GM19397 (cell line): ENCODE data around the gene SH3RF1.
"Not testable (repeated sequence)": the region's sequence is repeated elsewhere in the genome, so short reads cannot be mapped to it uniquely, and the experiment has no call there.

ENCODE experiments used
- ATAC-seq: cut with Tn5 transposase; IDR thresholded peaks from one replicate; pipeline ENCODE4 v1.9.1; 2021; ENCODE audit warnings: mild to moderate bottlenecking, moderate library complexity; ENCODE audit not compliant: unreplicated experiment

Gene SH3RF1

GRCh38 chr4:169277838-169278237 is 7.1 kb upstream of the SH3RF1 start:
- ATAC-seq = not testable (repeated sequence)

- no peak for ATAC-seq
These were observed 4.4 kb upstream of the SH3RF1 start for GRCh38 chr4:169275180-169275579.

DNA sequence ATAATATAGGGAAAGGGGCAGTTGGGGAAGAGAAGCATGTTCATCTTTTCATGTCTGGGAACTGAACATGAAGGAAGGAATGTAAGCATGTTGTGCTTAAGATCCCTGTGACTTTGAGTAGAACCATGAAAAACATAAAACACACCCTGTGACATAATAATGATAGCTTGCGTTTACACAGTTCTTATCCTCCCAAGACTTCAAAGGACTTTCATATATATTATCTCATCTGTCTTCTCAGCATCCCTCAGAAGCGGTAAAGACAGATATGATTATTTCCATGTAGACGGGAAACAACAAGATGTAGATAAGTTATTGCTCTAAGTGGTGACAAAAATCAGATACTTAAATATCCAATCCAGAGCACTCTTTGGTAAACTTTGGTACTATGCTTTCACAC is 3.3 kb upstream of the SH3RF1 start:
- no peak for ATAC-seq

DNA sequence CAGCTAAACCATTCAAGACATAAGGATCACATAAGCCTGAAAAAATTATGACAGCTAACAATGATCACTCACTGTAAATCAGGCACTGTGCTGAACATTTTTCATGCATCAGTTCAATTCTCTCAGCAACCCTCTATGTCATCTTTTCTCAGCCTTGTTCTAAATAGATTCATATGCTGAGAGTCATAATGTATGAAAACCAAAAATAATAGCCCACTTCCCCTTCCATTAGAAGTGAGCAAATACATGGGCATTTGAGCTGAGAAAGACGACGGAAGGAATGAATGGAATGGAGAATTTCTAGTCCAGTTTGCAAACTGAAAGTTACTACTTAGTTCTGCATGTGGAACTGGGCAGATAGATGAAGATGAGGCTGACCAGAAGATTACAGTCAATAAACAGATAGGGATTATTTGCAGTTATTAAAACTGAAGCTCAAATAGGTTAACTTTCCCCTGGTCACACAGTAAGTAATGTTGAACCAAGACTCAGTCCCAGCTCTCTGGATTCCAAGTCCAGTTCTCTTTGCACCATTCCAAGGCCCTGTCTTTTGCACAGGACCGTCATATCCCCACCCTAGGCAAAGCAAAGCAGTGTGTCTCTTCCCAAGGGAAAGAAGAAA is 1.6 kb upstream of the SH3RF1 start:
- ATAC-seq = no peak

- ATAC-seq = no peak
These were observed 894 bp upstream of the SH3RF1 start for GRCh38 chr4:169271692-169272007.

- ATAC-seq = peak; percentile 49
These were observed 593 bp downstream of the SH3RF1 start for GRCh38 chr4:169269916-169270809.

GRCh38 chr4:169268951-169269760 is 1.6 kb downstream of the SH3RF1 start:
- ATAC-seq = no peak

DNA sequence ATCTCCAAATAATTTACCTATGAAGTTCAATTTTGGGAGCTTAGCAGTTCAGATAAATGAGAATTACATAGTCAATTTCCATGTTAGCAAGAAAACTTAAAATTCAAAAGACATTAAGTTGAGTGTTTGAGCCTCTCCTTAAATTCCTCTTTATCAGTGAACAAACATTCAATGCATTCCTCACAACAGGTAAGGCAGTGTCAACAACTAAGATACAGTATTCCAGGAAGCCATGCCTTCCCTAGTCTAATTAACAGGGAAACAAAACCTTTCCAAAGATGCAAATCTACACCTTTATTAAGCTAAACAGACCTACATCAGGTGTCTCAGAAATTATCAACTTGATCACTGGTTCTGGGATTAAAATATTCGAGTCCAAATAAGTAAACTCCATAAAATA is 3.7 kb downstream of the SH3RF1 start:
- ATAC-seq = no peak

GRCh38 chr4:169266661-169267060 is 4.1 kb downstream of the SH3RF1 start:
- ATAC-seq = no peak

DNA sequence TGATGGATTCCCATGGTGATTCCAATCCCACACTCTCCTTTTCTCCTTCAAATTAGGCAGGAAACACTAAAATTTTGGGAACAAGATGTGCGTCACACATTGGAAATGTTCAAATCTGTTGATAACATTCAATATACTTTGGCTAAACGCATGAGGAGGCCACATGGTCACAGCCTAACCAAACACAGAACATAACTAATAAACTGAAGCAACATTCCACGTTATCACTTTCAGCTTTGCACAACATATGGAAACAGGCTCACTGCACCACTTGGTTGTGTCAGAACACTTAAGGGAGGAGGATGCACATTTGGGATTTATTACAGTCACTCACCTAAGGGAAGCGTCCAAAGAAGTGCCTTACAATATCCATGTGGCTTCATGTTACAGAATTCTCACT is 4.7 kb downstream of the SH3RF1 start:
- ATAC-seq = no peak

DNA sequence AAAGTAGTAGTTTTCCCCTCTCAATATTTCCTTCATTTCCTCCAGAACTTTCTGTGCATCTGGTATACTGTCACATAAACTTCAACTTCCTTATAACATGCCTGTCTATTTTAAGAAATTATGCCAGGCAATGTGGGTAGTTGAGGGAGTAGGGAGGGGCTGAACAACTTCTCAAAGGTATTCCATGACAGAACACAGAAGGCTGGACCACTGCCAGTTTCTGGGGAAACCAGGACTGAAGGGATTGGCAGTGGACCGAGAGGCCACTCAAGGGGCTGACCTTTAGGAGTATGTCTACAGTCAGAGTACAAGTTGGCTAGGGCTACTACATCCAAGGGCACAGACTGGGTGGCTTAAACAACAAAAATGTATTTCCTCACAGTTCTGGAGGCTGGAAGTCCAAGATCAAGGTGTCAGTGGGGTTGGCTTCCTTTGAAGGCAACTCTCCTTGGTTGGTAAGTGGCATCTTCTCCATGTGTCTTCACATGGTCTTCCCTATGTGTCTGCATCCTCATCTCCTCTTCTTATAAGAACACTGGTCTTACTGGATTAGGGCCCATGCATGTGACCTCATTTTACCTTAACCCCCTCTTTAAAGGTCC is 6.9 kb downstream of the SH3RF1 start:
- no peak for ATAC-seq

DNA sequence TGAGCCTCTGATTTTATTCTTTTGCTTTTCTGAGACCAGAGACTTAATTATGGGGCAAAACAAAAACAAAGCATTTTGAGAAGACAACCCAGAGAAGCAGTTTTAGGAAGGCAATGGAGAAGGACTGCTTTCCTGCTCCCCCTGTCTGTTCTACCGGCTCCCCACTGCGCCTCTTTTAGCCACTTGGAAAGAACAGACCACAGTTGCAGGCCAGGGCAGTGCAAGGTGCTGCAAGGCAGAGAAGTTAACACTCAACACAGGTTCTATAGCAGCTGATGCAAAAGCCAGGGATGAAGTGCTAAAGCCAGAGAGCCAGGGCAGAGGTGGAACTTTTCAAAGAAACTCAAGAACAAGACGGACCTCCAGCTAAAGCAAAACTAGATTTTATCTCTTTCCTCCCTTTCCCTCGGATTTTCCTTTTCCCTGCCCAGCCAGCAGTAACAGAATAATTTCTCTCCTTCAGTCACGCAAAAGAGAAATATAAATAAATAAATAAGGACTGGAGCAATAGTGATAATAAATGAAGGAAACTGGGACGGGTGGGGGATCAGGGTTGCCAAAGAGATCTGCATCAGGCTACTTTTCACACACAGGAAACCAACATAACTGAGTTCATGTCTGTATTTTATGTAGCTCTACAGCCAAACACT is 10.4 kb downstream of the SH3RF1 start:
- no peak for ATAC-seq

GRCh38 chr4:169259271-169259670 is 11.5 kb downstream of the SH3RF1 start:
- no peak for ATAC-seq

GRCh38 chr4:169258141-169258540 is 12.6 kb downstream of the SH3RF1 start:
- no peak for ATAC-seq

DNA sequence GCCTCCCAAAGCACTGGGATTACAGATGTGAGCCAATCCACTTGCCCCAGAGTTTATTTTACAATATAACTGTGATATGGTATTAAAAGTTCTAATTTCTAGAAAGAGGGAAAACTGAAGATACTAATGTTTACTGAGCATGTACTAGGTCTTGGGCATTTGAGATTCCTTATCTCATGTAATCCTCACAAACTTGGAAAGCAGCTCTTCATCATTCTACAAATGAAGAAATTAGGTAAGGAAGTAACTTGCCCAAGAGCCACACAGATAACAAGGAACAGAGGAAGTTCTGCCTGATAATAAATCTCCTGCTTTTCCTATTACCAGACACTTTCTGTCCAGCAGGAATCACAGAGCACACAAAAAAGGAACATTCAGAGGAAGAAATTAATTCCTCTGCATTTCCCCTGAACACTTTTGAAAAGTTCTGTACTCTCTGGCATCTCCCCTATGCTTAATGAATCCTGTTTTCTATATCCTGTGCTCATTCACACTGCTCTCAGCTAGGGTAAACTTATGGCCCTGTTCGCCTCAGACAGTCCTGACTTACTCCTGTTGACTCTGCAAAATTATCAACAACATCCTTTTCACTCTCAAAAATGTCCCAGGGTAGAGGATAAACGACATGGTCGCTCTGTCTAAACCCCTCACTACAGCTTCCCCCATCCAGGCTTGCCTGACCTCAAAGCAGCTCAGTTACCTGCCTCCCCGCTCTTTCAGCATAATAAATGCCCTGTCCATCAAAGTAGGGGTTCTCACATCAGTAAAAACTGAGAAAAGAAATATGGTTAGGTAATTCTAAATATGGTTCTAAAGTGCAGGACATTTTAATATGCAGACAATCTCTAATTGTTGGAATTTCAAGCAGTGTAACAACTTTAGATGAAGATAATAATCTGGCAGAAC is 13.6 kb downstream of the SH3RF1 start:
- no peak for ATAC-seq

DNA sequence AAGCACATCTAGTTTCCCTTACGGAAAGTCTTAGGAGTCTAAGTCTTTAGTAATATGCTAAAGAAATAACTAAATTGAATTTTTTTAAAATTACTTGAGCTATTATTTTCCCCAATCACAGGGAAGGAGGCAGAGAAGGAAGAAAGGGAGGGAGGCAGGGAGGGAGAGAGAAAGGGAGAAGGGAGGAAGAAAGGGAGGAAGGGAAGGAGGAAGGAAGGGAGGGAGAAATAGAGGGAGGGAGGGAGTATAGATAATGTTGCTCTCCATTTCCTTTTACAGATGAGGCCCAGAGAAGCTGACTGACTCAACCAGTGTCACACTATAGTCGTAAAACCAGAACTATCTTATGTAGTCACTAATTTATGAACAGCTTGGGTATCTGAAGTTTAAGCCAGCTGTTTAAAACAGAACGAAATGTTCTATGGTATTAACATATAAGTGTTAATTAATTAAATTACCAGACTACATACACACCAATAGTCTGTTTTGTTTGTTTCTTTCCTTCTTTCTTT is 14.6 kb downstream of the SH3RF1 start:
- ATAC-seq = no peak

DNA sequence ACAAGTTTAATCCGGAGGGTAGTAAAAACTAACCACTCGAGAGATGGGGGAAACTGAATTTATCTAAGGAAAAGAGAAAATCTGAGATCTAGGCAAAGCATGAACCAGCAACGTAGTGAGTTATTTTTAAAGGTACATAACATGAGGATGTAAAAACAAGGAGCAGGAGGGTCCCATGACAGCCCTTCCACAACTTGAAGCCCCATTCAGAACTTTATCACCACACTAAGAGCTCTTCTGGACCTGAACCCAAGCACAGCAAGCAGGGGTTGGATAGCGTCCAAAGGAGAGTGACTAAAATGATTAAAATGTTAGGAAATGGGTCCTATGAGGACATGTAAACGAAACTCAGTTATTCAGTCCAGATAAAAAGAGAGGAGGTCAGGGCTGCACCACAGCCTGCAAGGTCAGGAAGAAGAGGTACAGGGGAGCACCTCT is 16.2 kb downstream of the SH3RF1 start:
- no peak for ATAC-seq

DNA sequence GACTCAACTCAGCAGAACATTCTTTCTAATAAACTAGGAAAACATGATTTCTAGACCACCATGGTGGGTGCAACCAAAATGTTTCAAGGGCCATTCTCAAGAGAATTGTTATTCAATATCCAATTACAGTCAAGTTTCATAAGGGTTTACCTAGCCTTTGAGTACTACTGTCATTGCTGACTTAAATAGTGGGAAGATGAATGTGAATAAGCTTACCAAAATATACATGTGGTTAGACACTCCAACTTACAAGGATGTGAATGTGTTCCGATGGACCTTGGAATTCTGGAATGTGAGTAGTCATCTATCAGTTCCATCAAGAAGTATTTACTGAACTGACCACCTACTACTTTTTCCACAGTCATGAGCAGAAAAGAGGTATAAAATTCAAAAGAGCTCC is 16.9 kb downstream of the SH3RF1 start:
- ATAC-seq = no peak

- no peak for ATAC-seq
These were observed 17.6 kb downstream of the SH3RF1 start for GRCh38 chr4:169253113-169253671.
